Activated T-cell treated with anti-CD3 and anti-CD28 coated beads for 4 hours (primary cell): ENCODE data around the gene TRPM4.
"Not testable (repeated sequence)": the region's sequence is repeated elsewhere in the genome, so short reads cannot be mapped to it uniquely, and the experiment has no call there.

Experiments used
- DNase-seq: peaks from one replicate; pipeline ENCODE4 v3.0.0-alpha.2; 2020

The TRPM4 gene

DNA sequence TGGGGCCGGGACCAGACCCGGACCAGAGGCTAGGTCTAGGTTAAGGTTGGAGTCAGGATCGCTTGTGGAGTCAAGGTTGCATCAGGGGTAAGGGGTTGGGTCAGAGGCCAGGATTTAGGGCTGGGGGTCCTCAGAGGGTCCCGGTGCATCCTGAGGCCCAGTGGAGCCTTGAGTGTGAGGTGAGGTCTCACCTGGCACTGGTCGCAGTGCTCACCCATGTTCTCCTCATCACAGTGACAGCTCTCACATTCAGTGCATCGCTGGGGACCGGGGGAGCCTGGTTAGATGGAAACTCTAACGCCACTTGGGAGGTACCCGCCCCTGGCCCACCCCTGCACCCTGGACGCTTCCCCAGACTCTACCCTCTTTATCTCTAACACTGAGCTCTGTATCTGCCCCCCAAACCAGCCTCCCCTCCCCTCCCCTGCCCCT lies 5.5 kb upstream of the TRPM4 start:
- no peak for DNase-seq

DNA sequence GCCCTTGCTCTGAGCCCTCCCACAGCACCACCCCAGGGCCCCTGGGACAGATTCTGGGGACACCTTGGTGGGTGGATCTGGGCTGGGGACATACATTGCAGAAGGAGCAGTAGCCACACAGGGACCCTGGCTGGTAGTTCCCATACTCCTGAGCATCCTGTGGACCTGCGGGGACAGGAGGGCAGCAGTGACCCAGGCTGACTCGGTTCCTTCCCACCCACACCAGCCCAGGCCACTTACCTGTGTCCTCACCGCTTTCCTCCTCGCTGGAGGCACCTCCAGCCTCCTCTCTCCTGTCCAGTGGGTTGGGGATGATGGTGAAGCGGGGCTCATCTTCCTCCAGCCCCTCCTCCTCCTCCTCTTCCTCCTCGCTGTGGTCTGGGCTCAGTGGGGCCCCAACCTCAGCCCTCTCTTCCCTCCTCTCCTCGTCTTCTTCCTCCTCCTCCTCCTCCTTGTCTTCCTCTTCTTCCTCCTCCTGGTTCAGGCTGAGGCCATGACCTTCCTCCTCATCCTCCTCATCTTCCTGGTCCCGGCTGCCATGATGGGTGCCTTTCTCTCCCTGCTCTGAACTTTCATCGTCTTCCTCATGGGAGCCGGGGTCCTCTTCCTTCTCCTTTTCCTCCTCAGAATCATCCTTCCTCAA lies 4.3 kb upstream of the TRPM4 start:
- DNase-seq, result no peak

DNA sequence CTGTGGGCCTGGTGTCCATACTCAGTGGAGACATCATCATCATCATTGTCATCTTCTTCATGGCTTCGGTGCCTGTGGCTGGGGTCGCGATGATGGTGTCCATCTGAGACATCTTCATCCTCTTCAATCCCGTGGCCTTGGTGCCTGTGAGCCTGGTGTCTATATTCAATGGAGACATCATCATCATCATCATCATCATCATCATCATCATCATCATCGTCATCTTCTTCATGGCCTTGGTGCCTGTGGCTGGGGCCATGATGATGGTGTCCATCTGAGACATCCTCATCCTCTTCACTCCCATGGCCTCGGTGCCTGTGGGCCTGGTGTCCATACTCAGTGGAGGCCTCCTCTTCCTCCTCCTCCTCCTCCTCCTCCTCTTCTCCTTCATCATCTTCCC lies 3.3 kb upstream of the TRPM4 start:
- DNase-seq, result no peak

DNA sequence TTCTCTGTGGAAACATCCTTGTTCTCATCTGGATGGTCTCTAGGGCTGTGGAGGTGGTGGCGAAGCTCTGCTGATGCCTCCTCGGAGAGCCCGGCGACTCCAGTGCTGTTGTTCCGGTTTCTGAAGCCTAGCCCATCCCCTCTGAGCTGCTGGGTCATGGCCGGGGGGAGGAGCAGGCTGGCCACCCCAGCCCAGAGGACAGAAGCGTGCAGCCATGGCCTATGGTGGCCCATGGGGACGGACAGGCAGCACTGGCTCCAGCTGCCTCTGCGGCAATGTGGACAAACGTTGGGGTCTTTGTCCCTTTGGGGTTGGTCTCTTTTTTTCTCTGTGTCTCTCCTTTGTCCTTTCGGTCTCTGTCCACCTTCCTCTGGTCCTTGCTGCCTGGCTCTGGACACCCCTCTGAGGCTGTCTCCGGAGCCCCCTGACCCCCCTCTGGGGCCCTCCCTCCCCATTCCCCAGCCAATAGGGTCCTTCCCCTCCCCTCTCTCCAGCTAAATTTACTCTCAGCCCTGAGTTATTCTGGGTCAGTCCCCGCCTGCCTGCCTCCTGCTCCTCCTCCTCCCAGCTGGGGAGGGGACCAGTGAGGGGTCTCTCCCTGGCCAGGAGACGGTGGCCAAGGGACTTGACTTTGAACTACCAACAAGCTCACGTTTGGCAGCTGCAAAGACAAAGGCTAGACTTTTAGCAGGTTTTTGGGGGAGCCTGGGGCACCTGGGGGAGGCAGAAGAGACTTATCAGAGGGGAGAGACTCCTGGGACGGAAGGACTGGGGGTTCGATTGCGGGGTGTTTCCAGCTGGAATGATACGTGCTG lies 2.4 kb upstream of the TRPM4 start, which contains the start of gene HRC:
HRC (minus strand) TSS at position 392 of the 815 bp plus-strand sequence; CDS start at position 233, 159 bp downstream.
- DNase-seq, result no peak

DNA sequence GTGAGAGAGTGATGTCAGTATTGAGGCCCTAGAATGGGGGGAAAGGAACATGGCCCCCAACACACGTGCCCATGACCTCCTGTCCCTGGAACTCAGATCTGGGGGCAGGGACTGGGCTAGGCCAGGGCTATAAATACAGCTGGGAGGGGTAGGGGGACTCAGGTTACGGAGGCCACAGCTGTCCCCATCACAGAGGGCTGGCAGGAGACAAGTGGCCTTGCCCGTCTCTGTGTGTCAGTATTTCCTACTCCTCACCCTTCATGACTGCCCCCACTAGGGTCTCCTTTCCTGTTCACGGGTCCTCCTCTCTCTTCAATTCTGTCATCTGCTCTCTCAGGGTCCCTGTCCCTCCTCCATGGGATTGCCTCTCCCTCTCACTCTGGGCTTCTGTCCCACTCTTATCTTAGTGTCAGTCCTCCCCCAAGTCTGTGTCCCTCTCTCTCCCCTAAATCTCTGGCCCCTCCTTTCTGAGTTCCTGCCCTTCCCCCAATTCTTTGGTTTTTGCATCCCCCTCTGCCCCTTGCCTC lies 1.7 kb upstream of the TRPM4 start:
- DNase-seq, result no peak

DNA sequence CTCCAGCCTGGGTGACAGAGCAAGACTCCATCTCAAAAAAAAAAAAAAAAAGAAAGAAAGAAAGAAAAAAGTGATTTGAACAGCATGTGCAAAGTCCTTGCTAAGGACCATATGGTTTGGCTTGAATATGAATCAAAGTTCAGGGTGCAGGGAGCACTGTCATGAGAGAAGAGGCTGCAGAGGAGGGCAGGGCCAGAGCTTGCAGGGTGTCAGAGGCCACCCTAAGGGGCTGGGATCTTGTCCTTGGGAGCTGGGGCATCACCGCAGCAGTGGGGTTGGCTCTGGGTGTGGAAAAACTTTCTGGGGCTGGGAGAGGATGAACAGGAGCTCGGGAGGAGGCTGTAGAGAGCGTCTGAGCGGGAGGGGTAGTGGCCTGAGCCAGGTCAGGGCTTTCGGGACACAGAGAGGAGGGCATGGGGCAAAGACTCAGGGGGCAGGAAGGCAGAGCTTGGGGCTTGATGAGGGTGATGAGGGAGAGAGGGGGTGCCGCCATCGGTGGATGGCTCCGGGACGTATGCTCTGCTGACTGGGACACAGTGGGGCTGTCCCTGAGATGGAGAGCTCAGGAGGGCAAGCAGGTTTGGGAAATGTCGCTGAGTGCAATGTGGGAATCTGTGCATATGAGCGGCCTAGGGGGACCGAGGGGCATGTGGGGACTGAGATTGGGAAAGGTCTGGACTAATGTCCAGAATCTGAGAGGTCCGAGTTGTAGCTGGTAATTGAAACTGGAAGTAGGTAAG lies 3.0 kb downstream of the TRPM4 start:
- DNase-seq, result no peak

DNA sequence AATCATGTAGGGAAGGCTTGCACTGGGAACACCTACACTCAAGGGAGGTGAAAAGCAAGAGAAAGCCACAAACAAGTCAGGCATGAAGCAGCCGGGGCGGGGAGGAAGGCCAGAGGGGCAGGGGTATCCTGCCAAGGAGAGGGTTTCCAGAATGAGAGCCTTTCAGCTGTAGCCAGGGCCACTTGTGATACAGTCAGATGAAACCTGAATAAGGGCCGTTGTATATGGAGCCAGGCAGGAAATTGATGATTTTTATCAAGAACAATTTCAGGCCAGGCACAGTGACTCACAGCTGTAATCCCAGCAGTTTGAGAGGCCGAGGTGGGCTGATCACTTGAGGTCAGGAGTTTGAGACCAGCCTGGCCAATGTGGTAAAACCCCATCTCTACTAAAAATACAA lies 4.4 kb downstream of the TRPM4 start:
- DNase-seq, result no peak

DNA sequence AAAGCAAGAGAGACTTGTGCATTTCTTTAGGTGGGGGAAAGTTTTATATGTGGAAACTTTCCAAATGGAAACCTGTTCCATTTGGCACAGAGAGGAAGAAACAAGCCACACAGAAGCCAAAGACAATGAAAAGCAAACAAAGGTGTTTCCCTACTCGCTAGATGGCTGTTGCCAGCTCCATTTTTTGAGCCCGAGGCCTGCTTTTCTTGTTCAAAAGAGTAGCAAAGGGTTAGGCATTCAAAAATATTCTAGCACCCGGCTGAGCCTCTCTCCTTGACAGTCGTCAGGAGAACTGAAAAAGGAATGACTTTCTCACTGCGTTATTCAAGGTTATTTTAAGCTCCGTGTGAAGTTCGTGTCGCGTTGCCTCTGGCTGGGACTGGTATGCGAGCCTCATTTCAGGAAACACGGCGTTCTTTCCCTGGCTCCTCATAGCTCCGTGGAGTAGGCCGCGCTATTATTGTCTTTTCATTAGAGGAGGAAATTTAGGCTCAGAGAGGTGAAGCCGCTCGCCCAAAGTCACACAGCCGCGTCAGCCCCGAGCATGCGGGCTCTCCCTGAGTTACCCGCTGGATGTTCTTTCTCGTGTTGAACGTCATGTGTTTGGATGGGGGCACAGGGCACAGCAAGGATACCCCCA lies 7.6 kb downstream of the TRPM4 start:
- no peak for DNase-seq

DNA sequence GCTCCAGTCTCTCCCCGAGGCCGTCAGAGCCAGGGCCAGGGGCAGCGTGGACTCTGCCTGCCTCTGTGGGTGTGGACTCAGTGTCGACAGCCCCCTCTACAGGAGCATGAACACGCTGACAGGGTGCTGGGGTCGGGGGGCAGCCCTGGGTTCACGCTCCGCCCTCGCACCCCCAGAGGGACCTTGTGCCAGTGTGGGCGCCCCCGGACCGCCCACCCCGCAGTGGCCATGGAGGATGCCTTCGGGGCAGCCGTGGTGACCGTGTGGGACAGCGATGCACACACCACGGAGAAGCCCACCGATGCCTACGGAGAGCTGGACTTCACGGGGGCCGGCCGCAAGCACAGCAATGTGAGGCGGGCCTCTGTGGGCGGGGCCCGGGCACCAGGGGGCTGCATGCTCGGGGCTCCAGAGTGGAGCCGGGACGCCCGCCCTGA lies 8.3 kb downstream of the TRPM4 start:
- DNase-seq, result no peak

DNA sequence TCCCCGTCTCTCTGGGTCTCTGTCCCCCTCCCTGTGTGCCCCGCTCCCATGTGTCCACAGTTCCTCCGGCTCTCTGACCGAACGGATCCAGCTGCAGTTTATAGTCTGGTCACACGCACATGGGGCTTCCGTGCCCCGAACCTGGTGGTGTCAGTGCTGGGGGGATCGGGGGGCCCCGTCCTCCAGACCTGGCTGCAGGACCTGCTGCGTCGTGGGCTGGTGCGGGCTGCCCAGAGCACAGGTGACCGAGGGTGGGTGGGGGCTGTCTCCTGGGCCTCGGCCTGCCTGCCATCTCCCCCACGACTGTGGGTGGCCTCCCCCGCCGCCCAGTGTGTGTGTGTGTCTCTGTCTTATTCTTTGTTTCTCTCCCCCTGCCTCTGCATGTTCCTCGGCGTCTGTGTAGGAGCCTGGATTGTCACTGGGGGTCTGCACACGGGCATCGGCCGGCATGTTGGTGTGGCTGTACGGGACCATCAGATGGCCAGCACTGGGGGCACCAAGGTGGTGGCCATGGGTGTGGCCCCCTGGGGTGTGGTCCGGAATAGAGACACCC lies 10.3 kb downstream of the TRPM4 start:
- DNase-seq, result no peak

DNA sequence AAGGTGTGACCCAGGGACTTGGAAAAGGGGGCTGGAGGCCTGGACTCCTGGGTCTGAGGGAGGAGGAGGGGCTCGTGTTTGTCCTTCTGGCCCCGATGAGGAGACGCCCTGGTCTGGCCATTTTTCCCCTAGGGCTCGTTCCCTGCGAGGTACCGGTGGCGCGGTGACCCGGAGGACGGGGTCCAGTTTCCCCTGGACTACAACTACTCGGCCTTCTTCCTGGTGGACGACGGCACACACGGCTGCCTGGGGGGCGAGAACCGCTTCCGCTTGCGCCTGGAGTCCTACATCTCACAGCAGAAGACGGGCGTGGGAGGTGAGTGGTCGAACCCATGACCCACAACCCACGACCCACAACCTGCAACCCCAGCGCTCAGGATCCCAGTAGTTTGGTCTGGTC lies 10.8 kb downstream of the TRPM4 start:
- DNase-seq, result no peak

DNA sequence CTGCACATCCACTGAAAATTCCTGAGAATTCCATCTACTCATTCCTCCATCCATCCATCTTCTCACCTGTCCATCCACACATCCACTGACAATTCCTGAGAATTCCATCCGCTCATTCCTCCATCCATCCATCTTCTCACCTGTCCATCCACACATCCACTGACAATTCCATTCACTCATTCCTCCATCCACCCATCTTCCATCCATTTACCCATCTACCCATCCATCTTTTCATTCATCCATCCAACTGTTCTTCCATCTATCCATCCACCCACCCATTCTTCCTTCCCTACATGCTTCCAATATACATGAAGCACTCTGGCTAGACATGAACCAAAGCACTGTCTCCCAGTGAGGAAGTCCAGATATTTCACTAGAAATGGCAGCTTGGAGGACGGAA lies 15.6 kb downstream of the TRPM4 start:
- no peak for DNase-seq

DNA sequence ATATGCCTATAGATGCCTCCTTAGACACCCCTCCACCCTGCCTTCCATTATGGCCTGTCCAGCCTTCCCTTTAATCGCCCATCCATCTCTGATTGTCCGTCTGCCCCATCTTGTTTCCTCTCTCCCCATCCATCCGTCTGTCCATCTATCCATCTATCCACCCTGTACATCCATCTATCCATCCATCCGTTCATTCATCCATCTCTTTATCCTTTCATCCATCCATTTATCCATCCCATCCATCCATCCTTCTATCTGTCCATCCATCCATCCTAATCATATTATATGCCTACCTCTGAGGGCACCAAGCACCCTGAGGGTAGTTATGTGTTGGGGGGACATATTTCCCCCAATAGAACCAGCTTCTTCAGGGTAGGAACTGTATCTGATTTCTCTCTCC lies 23.1 kb downstream of the TRPM4 start:
- no peak for DNase-seq

DNA sequence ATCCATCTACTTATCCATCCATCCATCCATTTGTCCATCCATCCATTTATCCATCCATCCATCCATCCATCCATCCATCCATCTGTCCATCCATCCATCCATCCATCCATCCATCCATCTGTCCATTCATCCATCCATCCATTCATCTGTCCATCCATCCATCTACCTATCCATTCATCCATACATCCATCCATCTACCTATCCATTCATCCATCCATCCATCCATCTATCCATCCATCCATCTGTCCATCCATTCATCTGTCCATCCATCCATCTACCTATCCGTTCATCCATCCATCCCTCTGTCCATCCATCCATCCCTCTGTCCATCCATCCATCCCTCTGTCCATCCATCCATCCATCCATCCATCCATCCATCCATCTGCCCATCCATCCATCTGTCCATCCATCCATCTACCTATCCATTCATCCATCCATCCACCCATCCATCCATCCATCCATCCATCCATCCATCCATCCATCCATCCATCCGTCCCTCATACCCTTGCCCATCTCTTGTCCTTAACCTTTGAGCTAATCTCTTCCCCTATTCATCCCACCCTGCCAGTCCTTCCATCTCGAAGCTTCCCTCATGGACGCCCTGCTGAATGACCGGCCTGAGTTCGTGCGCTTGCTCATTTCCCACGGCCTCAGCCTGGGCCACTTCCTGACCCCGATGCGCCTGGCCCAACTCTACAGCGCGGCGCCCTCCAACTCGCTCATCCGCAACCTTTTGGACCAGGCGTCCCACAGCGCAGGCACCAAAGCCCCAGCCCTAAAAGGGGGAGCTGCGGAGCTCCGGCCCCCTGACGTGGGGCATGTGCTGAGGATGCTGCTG lies 24.6 kb downstream of the TRPM4 start:
- DNase-seq, result not testable (repeated sequence)

DNA sequence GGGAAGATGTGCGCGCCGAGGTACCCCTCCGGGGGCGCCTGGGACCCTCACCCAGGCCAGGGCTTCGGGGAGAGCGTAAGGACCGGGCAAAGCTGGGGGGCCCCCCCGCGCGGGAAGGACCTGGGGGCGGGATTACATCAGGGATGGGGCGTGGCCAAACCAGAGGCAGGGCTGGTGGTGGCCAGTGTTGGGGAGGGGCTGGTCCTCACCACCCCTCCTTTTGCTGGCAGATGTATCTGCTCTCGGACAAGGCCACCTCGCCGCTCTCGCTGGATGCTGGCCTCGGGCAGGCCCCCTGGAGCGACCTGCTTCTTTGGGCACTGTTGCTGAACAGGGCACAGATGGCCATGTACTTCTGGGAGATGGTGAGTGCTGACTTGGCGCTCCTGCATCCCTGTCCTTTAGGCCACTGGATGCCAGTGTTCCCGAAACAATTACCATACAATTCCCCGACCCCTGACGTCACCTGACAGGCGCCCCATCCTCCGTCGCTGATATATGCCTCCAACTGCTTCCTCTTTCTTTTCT lies 25.3 kb downstream of the TRPM4 start:
- DNase-seq, result no peak

DNA sequence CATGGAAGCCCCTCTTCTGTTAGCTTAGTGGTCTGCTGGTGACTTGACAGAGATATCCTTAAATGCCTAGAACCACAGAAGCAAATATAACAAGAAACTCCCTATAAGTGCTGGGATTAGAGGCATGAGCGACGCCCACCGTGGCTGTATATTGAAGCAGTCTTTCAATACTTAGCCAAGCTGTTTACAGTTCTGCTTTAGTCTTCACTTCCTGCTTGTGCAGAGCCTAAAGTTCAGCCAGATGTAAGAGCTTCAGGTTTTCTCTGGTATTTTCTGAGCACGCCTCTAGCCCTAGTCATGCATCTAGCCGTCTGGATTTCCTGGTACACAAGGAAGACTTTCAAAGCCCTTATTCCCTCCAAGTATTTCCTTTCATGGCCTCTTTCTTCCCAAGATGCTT lies 28.5 kb downstream of the TRPM4 start:
- DNase-seq, result no peak

DNA sequence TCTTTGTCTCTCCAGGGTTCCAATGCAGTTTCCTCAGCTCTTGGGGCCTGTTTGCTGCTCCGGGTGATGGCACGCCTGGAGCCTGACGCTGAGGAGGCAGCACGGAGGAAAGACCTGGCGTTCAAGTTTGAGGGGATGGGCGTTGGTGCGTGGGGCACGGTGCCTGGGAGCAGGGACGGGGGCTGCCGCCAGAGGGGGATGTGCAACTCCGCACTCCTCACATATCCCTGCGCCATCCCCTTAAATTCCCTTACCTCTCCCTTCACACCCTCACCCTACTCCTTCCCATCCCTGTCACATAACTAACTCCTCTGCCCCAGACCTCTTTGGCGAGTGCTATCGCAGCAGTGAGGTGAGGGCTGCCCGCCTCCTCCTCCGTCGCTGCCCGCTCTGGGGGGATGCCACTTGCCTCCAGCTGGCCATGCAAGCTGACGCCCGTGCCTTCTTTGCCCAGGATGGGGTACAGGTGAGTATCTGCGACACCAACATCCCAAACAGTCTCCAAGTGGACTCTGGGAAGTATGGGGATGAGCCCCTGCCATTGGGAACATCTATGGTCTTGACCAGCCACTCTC lies 31.1 kb downstream of the TRPM4 start:
- no peak for DNase-seq

DNA sequence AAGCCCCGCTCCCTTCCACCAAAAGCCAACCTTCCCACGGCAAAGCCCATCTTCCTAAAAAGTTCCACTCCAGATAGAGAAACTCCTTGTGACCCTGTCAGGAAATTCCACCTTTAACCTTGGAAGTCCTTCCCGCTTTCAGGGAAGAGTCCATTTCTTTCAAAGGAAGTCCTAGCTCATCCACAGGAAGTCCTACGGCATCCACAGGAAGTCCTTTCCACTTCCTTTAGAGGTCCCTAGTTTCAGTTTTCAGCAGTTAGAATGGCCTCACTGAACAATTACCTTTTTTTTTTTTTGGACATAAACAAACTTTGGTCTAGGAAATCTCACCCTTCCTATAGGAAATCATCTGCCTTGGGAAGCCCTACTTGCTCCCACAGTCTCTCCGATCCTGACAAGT lies 31.7 kb downstream of the TRPM4 start:
- DNase-seq, result no peak

DNA sequence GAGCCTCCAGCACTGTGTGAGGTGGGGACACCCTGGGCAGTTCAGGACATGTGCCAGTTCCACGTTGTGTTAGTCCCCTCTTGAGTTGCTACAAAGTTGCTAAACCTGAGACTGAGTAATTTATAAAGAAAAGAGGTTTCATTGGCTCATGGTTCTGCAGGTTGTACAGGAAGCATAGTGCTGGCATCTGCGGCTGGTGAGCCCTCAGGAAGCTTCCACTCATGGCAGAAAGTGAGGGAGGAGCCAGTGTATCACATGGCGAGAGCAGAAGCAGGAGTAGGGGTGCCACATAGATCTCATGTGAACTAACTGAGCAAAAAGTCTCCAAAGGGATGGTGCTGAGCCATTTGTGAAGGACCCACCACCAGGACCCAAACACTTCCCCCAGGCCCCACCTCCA lies 33.2 kb downstream of the TRPM4 start:
- no peak for DNase-seq

DNA sequence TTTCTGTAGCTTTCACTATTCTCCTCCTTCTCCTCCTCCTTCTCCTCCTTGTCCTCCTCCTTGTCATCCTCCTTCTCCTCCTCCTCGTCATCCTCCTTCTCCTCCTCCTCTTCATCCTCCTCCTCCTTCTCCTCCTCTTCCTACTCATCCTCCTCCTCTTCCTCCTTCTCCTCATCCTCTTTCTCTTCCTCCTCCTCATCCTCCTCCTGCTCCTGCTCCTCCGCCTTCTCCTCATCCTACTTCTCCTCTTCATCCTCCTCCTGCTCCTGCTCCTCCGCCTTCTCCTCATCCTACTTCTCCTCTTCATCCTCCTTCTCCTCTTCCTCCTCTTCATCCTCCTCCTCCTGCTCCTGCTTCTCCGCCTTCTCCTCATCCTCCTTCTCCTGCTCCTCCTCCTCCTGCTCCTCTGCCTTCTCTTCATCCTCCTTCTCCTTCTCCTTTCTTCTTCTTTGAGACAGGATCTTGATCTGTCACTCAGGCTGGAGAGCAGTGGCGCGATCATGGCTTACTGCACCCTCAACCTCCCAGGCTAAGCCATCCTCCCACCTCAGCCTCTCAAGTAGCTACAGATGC lies 36.3 kb downstream of the TRPM4 start:
- DNase-seq, result no peak

DNA sequence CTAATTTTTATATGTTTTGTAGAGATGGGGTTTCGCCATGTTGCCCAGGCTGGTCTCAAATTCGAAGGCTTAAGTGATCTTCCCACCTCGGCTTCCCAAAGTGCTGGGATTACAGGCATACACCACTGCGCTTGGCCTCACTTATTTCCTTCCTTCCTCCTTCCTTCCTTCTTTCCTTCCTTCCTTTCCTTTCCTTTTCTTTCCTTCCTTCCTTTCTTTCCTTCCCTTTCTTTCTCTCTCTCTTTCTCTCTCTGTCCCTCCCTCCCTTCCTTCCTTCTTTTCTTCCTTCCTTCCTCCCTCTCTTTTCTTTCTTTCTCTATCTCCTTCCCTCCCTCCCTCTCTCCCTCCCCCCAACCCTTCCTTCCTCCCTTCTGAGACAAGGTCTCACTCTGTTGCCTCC lies 36.8 kb downstream of the TRPM4 start:
- no peak for DNase-seq
